ENCODE results near the gene ATP1B4. TPM values are rescaled to one million over a fixed set of nuclear protein-coding genes. Genes with fewer than 3 reads are reported as not detected.

The ATP1B4 gene
- total and polyA plus RNA-seq, 10 donors, result not detected

- intact Hi-C loops (cut with DNase I; ENCODE audit: low total_unique reads), result no loop called here
- H3K36me3 ChIP-seq, result no peaks in the 10 kb centered on the region
- H3K27me3 ChIP-seq (replicated peaks in 1 of 7), result peaks cover 0 to 6% (median 0%) of the 10 kb centered on the region in 7 donors
- no peak for DNase-seq
- no peaks in the 10 kb centered on the region for H3K4me1 ChIP-seq
- WGBS, 5 donors, result 57 to 83% (median 71%) methylated on average over 1 of the region's 1 CpG
- H3K4me3 ChIP-seq, result no peak overlapping the region
- H3K9me3 ChIP-seq, result no peaks in the 10 kb centered on the region
- H3K27ac ChIP-seq, result no peak overlapping the region
- no peak for TF ChIP-seq CTCF (IDR thresholded peaks at IDR 0.05 in 8 of 11, conservative IDR thresholded peaks at IDR 0.05 in 3 of 11)
- no peak for TF ChIP-seq POLR2A (IDR thresholded peaks at IDR 0.05)
- TF ChIP-seq POLR2AphosphoS5 (IDR thresholded peaks at IDR 0.05), result no peak
Measured at GRCh38 chrX:120365968-120366367, 4.1 kb downstream of the ATP1B4 start.

GRCh38 chrX:120366794-120367193, 4.9 kb downstream of the ATP1B4 start:
- WGBS, 5 donors, result 43 to 92% (median 81%) methylated on average over 3 of the region's 3 CpGs
- Histone ChIP-seq H3K27me3 (replicated peaks in 1 of 7) (peaks cover 0 to 6% (median 0%) of the 10 kb centered on the region in 7 donors), H3K36me3 (no peaks in the 10 kb centered on the region), H3K4me1 (no peaks in the 10 kb centered on the region), H3K9me3 (no peaks in the 10 kb centered on the region), H3K4me3 (no peak overlapping the region), H3K27ac (no peak overlapping the region)
- intact Hi-C loops (cut with DNase I; ENCODE audit: low total_unique reads), result no loop called here
- no peak for DNase-seq
- TF ChIP-seq POLR2A (IDR thresholded peaks at IDR 0.05), result no peak
- no peak for TF ChIP-seq CTCF (IDR thresholded peaks at IDR 0.05 in 8 of 11, conservative IDR thresholded peaks at IDR 0.05 in 3 of 11)
- TF ChIP-seq POLR2AphosphoS5 (IDR thresholded peaks at IDR 0.05), result no peak

GRCh38 chrX:120367402-120368109, 5.7 kb downstream of the ATP1B4 start:
- Histone ChIP-seq H3K27ac (no peak overlapping the region), H3K4me3 (no peak overlapping the region), H3K27me3 (replicated peaks in 1 of 7) (peaks cover 0 to 6% (median 0%) of the 10 kb centered on the region in 7 donors), H3K36me3 (no peaks in the 10 kb centered on the region), H3K9me3 (no peaks in the 10 kb centered on the region), H3K4me1 (no peaks in the 10 kb centered on the region)
- intact Hi-C loops (cut with DNase I; ENCODE audit: low total_unique reads), result no loop called here
- WGBS, 5 donors, result 48 to 84% (median 74%) methylated on average over 3 of the region's 3 CpGs
- TF ChIP-seq CTCF (IDR thresholded peaks at IDR 0.05 in 8 of 11, conservative IDR thresholded peaks at IDR 0.05 in 3 of 11) (no peak), POLR2AphosphoS5 (IDR thresholded peaks at IDR 0.05) (no peak), POLR2A (IDR thresholded peaks at IDR 0.05) (no peak)
- DNase-seq, result no peak

GRCh38 chrX:120372667-120373370, 10.9 kb downstream of the ATP1B4 start:
- H3K27me3 ChIP-seq (replicated peaks in 1 of 7), result no peaks in the 10 kb centered on the region
- intact Hi-C loops (cut with DNase I; ENCODE audit: low total_unique reads), result no loop called here
- H3K36me3 ChIP-seq, result no peaks in the 10 kb centered on the region
- DNase-seq, result no peak
- no peak overlapping the region for H3K4me3 ChIP-seq
- WGBS, 5 donors, result 71 to 86% (median 82%) methylated on average over 5 to 6 of the region's 6 CpGs
- H3K9me3 ChIP-seq, result no peaks in the 10 kb centered on the region
- TF ChIP-seq POLR2AphosphoS5 (IDR thresholded peaks at IDR 0.05) (no peak), POLR2A (IDR thresholded peaks at IDR 0.05) (no peak)
- H3K27ac ChIP-seq, result no peak overlapping the region
- no peaks in the 10 kb centered on the region for H3K4me1 ChIP-seq
